HT-29 (cell line): ENCODE data around the gene EXOSC10. TPM values are rescaled to one million over a fixed set of nuclear protein-coding genes. Genes with fewer than 3 reads are reported as not detected.
"Not testable (repeated sequence)": the region's sequence is repeated elsewhere in the genome, so short reads cannot be mapped to it uniquely, and the experiment has no call there.

Source experiments
- DNase-seq: peaks from one replicate; pipeline ENCODE4 v3.0.0-alpha.2; 2015; ENCODE audit warnings: low spot score
- total RNA-seq: library from RNA; depleted of rRNA; stranded (reverse); fragments of >200 nt; shearing (Covaris generic); gene quantifications from 2 replicates; pipeline ENCODE4 v1.2.3, GENCODE V29; 2014

Gene EXOSC10
- total RNA-seq, 1 experiment from 2014 or later = 47.6 TPM

DNA sequence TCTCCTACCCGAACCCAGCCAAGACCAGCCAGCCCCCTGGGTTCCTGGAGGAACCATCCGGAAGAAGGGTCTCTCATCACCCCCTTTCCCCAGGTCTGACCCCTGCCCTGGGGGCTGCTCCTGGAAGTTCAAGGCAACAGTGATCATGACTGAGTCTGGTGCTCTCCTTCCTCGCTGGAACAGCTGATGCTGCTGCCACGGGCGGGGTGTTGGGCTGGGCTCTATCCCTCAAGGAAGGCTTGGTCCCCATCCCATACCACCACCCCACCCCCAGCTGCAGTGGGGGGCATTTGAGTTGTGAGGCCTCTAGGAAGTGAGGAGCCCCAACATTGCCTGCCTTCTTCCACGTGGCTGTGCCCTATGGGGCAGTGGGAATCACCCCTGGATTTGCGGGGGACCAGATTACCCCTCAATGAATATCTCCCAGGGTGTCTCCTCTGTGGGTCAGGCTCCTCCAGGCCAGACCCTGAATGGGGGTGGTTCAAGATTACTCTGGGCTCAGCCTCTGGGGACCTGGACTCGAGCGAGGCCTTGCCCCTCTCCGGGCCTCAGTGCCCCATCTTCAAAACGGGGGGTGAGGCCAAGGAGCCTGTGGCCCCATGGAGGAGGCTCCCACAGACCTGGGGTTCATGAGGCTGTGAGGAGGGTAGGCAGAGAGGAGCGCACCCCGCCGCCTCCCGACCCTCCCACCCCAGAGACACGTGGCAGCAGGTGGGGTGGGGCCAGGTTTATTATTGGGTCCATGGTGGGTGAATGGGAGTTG lies 55.4 kb downstream of the EXOSC10 start:
- DNase-seq = no peak

DNA sequence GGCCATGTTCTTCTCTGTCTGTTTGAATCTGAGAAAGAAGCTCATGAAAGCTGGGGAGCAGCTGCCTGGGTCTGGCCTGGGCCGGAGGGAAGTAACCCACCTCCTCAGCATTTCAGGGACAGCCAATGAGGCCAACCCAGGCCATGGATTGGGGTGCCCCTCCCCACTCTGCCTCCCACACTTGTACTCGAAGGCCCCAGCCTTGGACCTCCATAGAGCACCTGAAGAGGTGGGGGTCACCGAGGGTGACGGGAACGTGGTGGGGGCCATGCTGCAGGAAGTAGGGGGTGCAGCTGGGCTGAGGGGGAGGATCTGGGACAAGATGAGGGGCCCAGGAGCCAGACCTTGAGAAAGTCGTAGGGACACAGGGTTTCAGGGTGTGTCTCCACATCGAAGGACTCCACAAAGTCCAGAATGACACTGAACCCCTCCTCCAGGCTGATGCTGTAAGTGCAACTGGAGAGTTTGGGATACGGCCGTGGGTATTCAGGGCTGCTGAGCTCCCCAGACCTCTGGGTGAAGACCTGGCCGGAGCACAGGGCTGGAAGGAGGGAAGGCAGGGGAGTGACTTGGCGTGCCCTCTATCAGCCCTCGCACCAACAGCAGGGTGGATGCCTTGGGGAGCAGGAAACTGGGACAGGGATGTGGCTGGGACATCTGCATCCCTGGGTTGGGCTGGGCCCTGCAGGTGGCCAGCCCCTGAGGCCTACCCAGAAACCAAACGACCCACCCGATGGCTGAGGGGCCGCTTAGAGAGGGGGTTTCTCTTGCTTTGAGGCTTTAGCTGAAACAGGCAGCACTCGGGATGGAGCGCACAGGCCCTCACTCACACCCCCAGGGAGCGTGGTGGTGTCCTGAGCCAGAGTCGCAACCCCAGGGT lies 56.4 kb downstream of the EXOSC10 start:
- DNase-seq = no peak

- no peak for DNase-seq
These were observed 57.6 kb downstream of the EXOSC10 start for GRCh38 chr1:11042065-11042464.

DNA sequence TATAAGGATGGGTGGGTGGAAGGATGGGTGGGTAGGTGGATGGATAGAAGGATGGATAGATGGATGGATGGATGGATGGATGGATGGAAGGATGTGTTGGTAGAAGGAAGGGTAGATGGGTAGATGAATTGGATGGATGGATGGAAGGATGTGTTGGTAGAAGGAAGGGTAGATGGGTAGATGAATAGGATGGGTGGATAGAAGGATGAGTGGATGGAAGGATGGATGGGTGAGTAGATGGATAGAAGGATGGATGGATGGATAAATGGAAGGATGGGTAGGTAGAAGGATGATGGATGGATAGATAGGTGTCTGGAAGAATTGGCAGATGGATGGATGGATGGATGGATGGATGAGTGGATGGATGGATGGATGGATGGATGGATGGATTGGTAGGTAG lies 58.6 kb downstream of the EXOSC10 start:
- no peak for DNase-seq

- DNase-seq = not testable (repeated sequence)
These were observed 59.6 kb downstream of the EXOSC10 start for GRCh38 chr1:11040105-11040429.

GRCh38 chr1:11039351-11040104 lies 60.1 kb downstream of the EXOSC10 start:
- DNase-seq = no peak

DNA sequence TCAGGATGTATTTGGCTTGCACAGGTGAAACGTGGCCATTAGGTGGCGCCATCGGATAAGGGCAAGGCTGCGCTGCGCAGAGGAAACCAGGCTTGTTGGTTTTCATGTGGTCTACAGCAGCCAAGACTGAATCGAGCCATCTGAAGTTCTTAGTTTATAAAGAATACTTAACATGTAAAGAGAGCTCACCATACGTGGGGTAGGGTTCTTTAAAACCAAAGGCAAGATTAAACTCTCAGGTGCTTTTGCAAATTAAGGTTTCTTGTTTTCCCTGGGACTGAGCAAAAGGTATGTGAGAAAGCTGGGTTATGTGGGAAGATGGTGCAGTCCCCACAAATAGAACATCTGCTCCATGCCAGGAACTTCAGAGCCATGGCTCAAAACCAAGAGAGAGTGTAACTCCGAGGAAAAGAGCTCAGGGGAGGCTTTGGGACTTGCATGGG lies 61.9 kb downstream of the EXOSC10 start:
- peak; percentile 89 for DNase-seq

DNA sequence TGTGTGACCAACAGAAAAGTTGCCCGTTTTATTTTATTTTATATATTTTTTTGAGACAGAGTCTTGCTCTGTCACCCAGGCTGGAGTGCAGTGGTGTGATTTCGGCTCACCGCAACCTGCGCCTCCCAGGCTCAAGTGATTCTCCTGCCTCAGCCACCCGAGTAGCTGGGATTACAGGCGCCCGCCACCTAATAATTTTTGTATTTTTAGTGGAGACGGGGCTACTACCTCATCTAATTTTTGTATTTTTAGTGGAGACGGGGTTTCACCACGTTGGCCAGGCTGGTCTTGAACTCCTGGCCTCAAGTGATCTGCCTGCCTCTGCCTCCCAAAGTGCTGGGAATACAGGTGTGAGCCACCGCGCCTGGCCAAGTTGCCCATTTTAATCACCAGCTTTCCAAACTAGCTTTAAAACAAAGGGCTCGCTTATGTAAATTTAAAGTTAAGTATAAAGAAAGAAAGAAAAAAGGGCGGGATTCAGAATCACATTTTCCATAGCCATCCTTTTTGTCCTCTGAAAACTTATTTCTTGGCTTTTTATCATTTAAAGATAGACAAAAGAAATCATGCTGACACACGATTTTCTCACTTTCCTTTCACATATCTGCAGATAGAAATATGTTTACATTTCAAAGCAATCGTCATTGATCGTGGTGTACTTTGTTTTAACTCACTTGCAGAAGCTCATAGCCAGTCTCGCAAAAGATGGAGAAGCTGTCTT lies 62.5 kb downstream of the EXOSC10 start:
- DNase-seq = not testable (repeated sequence)

GRCh38 chr1:11031624-11032262 lies 67.9 kb downstream of the EXOSC10 start:
- no peak for DNase-seq

GRCh38 chr1:11030865-11031264 lies 68.8 kb downstream of the EXOSC10 start:
- DNase-seq = no peak

GRCh38 chr1:11028018-11028417 lies 71.7 kb downstream of the EXOSC10 start:
- no peak for DNase-seq

- no peak for DNase-seq
These were observed 72.4 kb downstream of the EXOSC10 start for GRCh38 chr1:11027316-11027715.

- no peak for DNase-seq
These were observed 72.8 kb downstream of the EXOSC10 start for GRCh38 chr1:11026903-11027302.

- DNase-seq = no peak
These were observed 73.6 kb downstream of the EXOSC10 start for GRCh38 chr1:11026052-11026451.

GRCh38 chr1:11025618-11026017 lies 74.1 kb downstream of the EXOSC10 start:
- DNase-seq = no peak

GRCh38 chr1:11024874-11025203 lies 74.8 kb downstream of the EXOSC10 start:
- DNase-seq = no peak

DNA sequence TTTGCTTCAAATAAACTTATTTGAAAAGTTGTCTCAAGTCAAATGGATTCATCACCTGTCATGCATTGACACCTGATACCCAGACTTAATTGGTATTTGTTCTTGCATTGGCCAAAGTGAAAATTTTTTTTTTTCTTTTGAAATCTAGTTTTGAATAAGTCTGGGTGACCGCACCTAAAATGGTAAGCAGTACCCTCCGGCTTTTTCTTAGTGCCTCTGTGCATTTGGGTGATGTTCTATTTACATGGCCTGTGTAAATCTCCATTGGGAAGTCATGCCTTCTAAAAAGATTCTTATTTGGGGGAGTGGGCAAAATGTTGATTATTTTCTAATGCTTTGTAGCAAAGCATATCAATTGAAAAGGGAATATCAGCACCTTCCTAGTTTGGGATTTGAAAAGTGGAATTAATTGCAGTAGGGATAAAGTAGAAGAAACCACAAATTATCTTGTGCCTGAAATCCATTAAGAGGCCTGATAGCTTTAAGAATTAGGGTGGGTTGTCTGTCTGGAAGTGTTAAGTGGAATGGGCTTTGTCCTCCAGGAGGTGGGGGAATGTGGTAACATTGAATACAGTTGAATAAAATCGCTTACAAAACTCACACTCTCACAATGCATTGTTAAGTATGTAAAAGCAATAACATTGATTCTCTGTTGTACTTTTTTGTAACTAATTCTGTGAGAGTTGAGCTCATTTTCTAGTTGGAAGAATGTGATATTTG lies 75.4 kb downstream of the EXOSC10 start:
- DNase-seq = no peak

GRCh38 chr1:11023201-11023600 lies 76.5 kb downstream of the EXOSC10 start:
- no peak for DNase-seq

GRCh38 chr1:11019971-11020370 lies 79.7 kb downstream of the EXOSC10 start:
- DNase-seq = no peak

GRCh38 chr1:11019358-11019757 lies 80.3 kb downstream of the EXOSC10 start:
- not testable (repeated sequence) for DNase-seq
